HG03521 (cell line): ENCODE data around the gene SUN5.

Source experiments
- ATAC-seq: cut with Tn5 transposase; IDR thresholded peaks from one replicate; pipeline ENCODE4 v1.9.1; 2021; ENCODE audit warnings: mild to moderate bottlenecking, moderate library complexity; ENCODE audit not compliant: unreplicated experiment

The SUN5 gene

GRCh38 chr20:32995802-32996201, 8.4 kb downstream of the SUN5 start:
- ATAC-seq: no peak

GRCh38 chr20:32993496-32994050, 10.7 kb downstream of the SUN5 start:
- no peak for ATAC-seq

GRCh38 chr20:32991792-32992641, 12.2 kb downstream of the SUN5 start:
- no peak for ATAC-seq

GRCh38 chr20:32991383-32991782, 12.8 kb downstream of the SUN5 start:
- ATAC-seq: no peak

- no peak for ATAC-seq
Measured at GRCh38 chr20:32990426-32990825, 13.8 kb downstream of the SUN5 start.

GRCh38 chr20:32989507-32990283, 14.5 kb downstream of the SUN5 start:
- no peak for ATAC-seq

GRCh38 chr20:32988008-32988407, 16.2 kb downstream of the SUN5 start:
- no peak for ATAC-seq

- ATAC-seq: no peak
Measured at GRCh38 chr20:32987044-32987825, 17.0 kb downstream of the SUN5 start.

- ATAC-seq: no peak
Measured at GRCh38 chr20:32986331-32986966, 17.8 kb downstream of the SUN5 start.

GRCh38 chr20:32985596-32985995, 18.6 kb downstream of the SUN5 start:
- no peak for ATAC-seq

- ATAC-seq: no peak
Measured at GRCh38 chr20:32984631-32985354, 19.4 kb downstream of the SUN5 start.

- ATAC-seq: no peak
Measured at GRCh38 chr20:32984196-32984595, 20.0 kb downstream of the SUN5 start.

GRCh38 chr20:32983459-32984112, 20.6 kb downstream of the SUN5 start:
- ATAC-seq: no peak

GRCh38 chr20:32982617-32983458, 21.4 kb downstream of the SUN5 start:
- ATAC-seq: no peak

GRCh38 chr20:32980990-32981389, 23.2 kb downstream of the SUN5 start:
- ATAC-seq: no peak

GRCh38 chr20:32980131-32980941, 23.9 kb downstream of the SUN5 start:
- no peak for ATAC-seq

- no peak for ATAC-seq
Measured at GRCh38 chr20:32979201-32979998, 24.8 kb downstream of the SUN5 start.
